GM21529 (cell line): ENCODE data around the gene MAML1.
"Not testable (repeated sequence)": the region's sequence is repeated elsewhere in the genome, so short reads cannot be mapped to it uniquely, and the experiment has no call there.

Experiments
- ATAC-seq: cut with Tn5 transposase; IDR thresholded peaks from one replicate; pipeline ENCODE4 v1.9.1; 2021; ENCODE audit not compliant: unreplicated experiment

The MAML1 gene

GRCh38 chr5:179733772-179734126, 1.1 kb downstream of the MAML1 start:
- no peak for ATAC-seq

- no peak for ATAC-seq
Measured at GRCh38 chr5:179734536-179735164, 2.0 kb downstream of the MAML1 start.

DNA sequence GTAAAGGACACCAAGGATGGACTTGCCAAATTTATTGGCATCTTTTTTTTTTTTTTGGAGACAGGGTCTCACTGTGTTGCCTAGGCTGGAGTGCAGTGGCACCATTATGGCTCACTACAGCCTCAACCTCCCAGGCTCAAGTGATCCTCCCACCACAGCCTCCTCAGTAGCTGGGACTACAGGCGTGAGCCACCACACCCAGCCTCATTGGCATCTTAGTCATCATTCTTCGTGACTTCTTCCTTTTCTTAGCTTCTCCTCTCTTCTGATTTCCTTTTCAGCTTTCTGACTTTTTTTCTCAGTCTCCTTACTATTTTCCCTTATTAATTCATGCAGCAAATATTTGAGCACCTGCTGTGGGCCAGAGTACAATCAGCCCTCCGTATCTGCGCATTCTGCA, 6.1 kb downstream of the MAML1 start:
- ATAC-seq = no peak

- not testable (repeated sequence) for ATAC-seq
Measured at GRCh38 chr5:179744106-179744505, 11.5 kb downstream of the MAML1 start.

GRCh38 chr5:179746872-179747271, 14.2 kb downstream of the MAML1 start:
- ATAC-seq = no peak

- no peak for ATAC-seq
Measured at GRCh38 chr5:179747811-179748210, 15.2 kb downstream of the MAML1 start.

- no peak for ATAC-seq
Measured at GRCh38 chr5:179749857-179750508, 17.4 kb downstream of the MAML1 start.

GRCh38 chr5:179753971-179754370, 21.3 kb downstream of the MAML1 start:
- no peak for ATAC-seq

DNA sequence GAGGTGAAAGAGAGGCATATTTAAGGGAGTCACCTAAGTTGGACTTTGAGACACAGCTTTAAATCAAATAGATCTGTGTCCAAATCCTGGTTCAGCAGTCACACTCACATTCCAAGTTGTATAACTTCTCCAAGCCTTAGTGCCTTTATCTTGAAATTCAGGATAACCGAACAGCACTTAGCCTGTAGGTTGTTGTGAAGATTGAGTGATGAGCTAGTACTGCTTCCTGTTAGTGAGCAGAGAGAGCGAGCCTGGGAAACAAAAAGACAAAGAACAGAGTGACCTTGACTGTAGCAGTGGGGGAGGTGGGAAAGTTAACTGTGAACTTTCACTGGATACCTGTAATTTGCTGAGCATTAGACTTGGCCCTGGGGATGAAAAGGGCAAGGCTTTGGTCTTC, 22.4 kb downstream of the MAML1 start:
- no peak for ATAC-seq

DNA sequence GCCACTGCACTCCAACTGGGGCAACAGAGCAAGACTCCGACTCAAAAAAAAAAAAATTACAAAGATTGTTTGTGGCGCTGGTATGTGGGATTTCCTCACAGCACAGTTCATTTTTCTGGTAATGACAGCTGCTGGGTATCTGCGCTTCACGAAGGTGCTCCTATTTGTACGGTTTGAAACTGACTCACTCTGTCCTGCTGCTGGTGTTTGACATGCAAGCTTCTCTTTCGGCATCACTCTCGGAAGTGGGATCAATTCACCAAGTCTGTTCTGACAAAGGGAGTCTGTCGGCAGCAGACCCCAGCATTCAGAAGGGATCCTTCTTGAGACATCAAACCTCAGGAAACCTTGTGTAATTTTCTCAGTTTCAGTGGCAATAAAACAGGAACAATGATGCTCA, 26.3 kb downstream of the MAML1 start:
- no peak for ATAC-seq

- ATAC-seq = peak; percentile 62
Measured at GRCh38 chr5:179759581-179760551, 27.2 kb downstream of the MAML1 start.

- ATAC-seq = peak; percentile 43
Measured at GRCh38 chr5:179762079-179762780, 29.6 kb downstream of the MAML1 start.

DNA sequence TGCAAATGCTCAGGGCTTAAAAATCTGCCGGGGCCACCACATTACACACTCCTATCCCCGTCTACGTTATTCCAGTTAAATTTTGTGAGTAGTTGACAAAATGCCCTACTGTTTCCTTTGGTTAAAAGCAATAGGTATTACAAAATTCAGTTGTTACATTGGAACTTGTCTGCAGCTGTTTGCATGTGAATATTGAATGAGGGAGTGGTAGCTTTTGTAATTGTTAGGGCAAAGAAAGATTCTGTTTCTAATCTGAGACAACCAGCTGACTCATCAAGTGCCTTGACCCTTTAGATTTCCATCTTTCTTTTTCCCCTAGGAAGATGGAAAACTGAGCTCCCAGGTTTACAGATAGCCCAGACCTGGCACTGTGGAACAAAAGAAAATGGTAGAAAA, 30.2 kb downstream of the MAML1 start:
- no peak for ATAC-seq

DNA sequence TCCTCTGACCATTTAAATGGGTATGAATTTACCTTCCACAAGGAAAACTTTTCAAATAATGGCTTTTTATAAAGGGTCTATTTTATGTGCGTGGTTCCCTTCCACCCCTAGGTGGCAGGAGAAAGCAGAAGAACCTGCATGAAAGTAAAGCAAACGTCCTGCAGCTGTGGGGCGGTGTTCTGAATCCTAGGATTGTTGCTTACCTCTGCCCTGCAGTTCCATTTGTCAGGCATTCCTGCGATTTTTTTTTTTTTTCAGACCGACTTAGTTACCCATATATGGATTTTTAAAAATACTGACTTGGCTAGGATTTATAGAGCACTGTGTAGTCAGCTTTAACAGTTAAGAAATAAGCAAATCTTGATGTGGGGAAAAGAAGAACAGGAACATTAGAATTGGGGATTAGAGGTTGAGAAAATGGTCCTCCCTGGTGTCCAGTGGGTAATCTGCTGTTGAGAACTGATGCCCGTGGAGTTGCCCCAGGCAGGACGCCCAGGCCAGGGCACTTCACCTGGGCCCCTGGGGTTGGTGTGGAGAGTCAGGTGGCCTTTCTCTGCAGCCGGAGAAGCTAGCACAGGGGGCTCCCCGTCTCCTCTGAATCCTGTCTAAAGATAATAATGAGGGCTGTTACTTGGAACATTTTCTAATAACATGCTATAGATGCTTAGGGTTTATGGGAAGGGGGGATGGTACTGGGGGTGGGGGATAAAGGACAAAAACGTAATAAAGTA, 30.8 kb downstream of the MAML1 start:
- no peak for ATAC-seq

DNA sequence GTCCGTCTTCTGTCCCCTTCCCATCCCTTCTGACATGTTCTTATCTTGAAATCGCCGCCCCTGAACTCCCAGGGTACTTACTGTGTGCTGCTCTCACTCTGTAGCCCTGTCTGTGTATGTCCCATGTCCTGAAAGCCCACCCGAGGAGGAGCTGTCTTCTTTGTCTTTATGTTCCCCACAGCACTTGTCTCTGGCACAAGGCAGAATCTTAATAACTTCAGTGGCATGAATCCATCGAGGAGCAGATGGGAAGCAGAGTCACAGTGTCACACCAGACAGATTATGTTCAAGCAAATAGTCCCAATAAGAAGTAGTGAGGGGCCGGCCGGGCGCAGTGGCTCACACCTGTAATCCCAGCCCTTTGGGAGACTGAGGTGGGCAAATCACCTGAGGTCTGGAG, 31.4 kb downstream of the MAML1 start:
- ATAC-seq = no peak

DNA sequence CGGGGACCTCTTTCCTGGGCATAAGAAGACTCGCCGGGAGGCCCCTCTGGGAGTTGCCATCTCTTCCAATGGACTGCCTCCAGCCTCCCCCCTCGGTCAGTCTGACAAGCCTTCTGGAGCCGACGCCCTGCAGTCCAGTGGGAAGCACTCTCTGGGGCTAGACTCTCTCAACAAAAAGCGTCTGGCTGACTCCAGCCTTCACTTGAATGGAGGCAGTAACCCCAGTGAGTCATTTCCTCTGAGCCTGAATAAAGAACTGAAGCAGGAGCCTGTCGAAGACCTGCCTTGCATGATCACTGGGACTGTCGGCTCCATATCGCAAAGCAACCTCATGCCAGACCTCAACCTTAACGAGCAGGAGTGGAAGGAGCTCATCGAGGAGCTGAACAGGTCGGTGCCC, 32.8 kb downstream of the MAML1 start:
- no peak for ATAC-seq

GRCh38 chr5:179766021-179766725, 33.6 kb downstream of the MAML1 start:
- no peak for ATAC-seq

DNA sequence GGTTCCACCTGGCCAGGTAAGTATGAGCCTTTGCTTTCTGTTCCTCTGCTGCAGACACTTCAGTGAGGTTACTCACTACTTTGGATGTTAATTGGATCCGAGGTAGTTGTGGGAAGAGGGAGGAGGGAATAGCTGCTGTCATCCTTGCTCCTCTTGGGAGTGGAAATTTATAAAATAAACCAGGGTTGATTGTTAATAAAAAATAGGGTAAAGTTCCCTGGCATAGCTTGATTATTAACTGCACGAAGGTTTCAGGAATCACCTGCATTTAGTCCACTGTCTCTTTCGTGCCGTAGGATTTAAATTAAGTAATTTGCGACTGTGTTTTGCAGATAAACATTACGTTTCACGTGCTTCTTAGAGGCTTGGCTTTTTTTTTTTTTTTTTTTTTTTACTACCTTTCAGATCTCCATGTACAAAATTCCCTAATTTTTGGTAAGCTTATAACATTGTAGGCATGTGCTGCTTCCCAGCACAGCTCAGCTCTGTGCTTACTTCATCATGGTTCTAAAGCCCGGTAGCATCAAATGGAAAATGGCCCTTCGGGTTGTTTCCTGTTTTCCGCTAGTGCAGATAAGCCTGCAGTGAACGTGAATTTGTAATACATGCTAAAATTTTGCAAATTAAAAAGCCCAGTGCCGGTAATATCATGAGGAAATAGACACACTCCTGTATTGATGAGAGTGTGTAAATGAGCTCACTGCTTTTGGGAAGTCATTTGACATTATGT, 34.3 kb downstream of the MAML1 start:
- ATAC-seq = no peak

GRCh38 chr5:179767496-179768100, 35.0 kb downstream of the MAML1 start:
- no peak for ATAC-seq
